ENCODE measurements around the gene FAM240A. TPM values are rescaled to one million over a fixed set of nuclear protein-coding genes. Genes with fewer than 3 reads are reported as not detected.

The FAM240A gene
- total RNA-seq, 2 experiments from 2014 or later = not detected

DNA sequence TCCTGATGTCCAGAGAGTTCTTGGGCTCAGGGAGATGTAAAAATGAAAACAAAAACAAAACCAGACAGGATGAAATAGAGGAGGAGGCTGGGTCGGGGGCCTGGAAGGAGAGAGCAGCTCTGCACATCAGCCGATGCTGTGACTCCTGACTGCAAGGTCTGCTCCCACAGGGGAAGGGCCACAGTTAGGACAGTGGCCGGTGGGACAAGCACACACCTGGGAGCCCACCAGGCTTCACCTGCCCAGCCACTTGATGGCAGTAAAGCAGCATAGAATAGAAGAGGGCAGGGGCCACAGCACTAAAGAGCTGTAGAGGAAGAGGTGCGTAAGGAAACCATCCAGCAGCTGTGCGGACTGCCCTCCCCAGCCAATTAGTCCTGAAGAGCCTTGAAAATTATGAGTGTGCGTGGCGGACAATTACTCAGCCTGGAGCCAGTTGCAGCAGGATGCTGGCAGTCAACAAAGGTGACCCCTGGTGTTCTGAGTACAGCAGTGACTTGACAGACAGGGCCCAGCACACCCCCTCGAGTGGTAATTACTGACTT is 51.3 kb downstream of the FAM240A start:
- no peaks in the 10 kb centered on the region for H3K36me3 Mint-ChIP-seq (ENCODE audit: low read depth)
- no peak overlapping the region for H3K4me3 Mint-ChIP-seq
- H3K27me3 Mint-ChIP-seq = peaks cover 2% of the 10 kb centered on the region
- no peak overlapping the region for H3K27ac Mint-ChIP-seq
- no peaks in the 10 kb centered on the region for H3K4me1 Mint-ChIP-seq
- POLR2A ChIA-PET = no interaction called here
- CTCF ChIA-PET = interaction anchor here (0.6 kb wide), 2 partner anchors 10 to 134 kb away, joined by 3 read pairs; no protein-coding TSS in a partner anchor
- H3K9me3 Mint-ChIP-seq = no peaks in the 10 kb centered on the region
- DNase-seq = peak; percentile 17

DNA sequence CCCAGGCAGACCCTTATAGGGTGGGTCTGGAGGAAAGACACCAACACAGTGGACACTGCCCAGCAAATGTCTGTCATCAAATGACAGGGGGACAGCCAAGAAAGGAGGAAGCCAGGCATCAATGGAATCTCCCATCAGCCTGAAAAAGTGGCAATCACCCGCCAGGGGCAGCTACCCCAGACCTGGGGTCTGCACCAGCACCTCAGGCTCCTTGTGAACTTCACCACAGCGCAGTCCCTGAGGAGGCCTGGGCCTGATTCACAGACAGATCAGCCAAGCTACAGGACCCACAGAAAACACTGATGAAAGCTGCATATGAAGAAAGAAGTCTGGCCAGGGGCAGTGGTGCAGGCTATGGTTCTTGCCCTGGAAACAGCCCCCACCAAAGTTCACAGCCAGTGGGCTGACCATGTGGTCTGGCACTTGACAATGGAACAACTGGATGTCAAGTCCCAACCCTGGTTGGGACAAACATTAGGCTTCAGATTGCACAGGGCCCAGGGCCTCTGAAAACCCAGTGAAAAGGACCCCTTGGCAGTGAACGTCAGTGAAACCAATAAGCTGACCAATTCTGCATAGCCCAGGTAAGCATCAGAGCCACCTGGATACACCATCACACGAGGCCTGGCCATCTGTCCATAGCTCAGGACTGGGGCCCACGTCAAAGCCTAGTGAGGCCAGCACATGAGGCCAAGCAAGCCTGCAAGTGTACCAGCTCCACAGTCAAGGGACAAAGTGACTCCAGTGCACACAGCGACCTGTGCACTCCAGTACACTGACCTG is 52.1 kb downstream of the FAM240A start:
- Mint-ChIP-seq H3K9me3 (no peaks in the 10 kb centered on the region), H3K4me1 (no peaks in the 10 kb centered on the region), H3K4me3 (no peak overlapping the region), H3K27me3 (peaks cover 2% of the 10 kb centered on the region), H3K27ac (no peak overlapping the region), H3K36me3 (ENCODE audit: low read depth) (no peaks in the 10 kb centered on the region)
- ChIA-PET POLR2A (no interaction called here), CTCF (interaction anchor here (0.6 to 1.2 kb wide), 4 partner anchors 11 to 561 kb away, joined by 3 to 4 read pairs (median 3); no protein-coding TSS in a partner anchor)
- DNase-seq = peak; percentile 15

DNA sequence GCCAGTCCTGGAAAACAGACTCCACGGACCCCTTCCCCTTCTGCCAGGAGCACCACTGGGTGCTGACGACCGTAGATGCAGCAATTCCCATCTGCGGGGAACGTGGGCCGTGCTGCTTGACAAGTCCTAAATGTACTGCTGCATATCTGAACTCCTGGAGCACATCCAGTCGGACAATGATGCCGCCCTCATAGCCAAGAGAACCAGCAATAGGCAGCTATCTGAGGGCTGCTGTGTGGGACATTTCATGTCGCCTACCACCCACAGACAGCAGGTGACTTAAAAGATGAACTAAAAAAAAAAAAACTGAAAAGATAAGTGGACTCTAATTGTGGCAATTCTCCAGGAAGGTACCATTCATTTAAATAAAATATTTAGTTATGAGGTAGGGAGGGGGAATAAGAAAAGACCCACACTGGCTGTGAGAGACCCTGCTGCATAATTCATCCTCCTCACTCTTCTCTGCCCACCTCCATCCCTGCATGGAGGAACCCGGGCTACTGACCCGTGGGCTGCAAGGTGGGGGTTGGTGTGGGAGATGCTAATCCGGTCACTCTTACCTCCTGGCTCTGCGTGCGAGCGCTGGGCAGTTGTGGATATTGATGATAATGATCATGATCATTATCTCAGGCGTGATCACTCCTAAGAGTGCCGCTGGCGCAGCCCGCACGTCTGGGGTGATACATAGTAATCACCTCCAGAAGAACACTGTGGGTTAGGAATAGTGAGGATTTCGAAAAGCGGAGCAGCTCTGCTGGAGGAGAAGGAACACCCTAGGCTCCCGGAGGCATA is 52.8 kb downstream of the FAM240A start:
- Mint-ChIP-seq H3K4me3 (no peak overlapping the region), H3K27ac (no peak overlapping the region), H3K36me3 (ENCODE audit: low read depth) (no peaks in the 10 kb centered on the region), H3K27me3 (peaks cover 2% of the 10 kb centered on the region), H3K9me3 (no peaks in the 10 kb centered on the region), H3K4me1 (no peaks in the 10 kb centered on the region)
- DNase-seq = no peak
- ChIA-PET CTCF (interaction anchor here (1.2 kb wide), 1 partner anchor 177 kb away, joined by 4 read pairs; no protein-coding TSS in a partner anchor), POLR2A (no interaction called here)

DNA sequence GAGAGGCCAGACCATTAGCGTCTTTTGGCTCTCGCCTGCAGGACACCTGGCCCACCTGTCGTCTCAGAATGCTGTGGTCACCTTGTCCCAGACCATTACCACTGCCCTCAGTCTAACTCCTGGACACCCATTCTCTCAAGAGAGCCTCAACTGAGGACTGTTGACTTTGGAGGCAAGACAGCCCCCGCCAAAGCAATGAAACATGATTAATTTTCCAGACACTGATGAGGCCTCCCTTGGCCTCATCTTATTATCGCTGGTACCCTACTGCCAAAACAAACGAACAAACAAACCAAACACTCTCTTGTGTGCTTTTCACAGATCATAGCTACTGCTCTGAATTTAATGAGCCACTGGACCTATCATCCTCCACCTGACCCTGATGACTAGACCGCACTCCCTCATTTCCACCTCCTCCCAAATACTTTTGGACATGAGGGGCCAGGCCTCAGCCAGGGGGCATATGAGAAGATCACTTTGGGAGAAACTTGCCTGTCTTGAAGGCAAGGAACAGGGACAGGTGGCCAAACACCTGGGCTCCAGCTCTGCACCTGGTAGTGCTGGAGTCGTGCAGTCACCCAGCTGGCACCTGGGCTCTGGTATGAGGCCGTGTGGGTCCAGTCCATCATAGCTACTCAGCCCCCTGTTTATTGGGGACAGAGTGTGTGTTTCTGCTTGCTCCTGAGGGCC is 53.6 kb downstream of the FAM240A start:
- no peak overlapping the region for H3K4me3 Mint-ChIP-seq
- H3K36me3 Mint-ChIP-seq (ENCODE audit: low read depth) = no peaks in the 10 kb centered on the region
- no peaks in the 10 kb centered on the region for H3K4me1 Mint-ChIP-seq
- ChIA-PET POLR2A (no interaction called here), CTCF (no interaction called here)
- no peaks in the 10 kb centered on the region for H3K9me3 Mint-ChIP-seq
- H3K27me3 Mint-ChIP-seq = peaks cover 2% of the 10 kb centered on the region
- no peak for DNase-seq
- no peak overlapping the region for H3K27ac Mint-ChIP-seq

DNA sequence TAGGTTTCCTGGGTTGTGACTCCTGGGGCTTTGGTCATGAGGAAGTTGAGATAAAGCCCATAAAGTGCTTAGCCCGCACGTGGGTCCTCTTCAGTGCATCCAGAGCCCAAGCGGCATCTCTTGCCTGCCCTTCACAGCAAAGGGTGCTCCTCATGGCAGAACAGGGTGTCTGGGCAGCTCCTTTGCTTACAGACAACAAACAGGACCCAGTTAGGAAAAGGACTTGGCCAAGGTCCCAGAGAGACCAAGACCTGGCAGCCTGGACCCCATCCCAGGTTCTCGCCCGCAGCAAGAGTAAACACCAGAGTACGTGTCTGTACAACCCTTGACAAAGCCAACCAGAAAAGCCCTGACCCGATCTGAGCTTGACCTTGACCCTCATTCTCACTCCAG is 54.1 kb downstream of the FAM240A start:
- no peak for DNase-seq
- Mint-ChIP-seq H3K36me3 (ENCODE audit: low read depth) (no peaks in the 10 kb centered on the region), H3K27me3 (peaks cover 2% of the 10 kb centered on the region), H3K9me3 (no peaks in the 10 kb centered on the region), H3K27ac (no peak overlapping the region), H3K4me1 (no peaks in the 10 kb centered on the region), H3K4me3 (no peak overlapping the region)
- CTCF ChIA-PET = no interaction called here
- POLR2A ChIA-PET = no interaction called here

DNA sequence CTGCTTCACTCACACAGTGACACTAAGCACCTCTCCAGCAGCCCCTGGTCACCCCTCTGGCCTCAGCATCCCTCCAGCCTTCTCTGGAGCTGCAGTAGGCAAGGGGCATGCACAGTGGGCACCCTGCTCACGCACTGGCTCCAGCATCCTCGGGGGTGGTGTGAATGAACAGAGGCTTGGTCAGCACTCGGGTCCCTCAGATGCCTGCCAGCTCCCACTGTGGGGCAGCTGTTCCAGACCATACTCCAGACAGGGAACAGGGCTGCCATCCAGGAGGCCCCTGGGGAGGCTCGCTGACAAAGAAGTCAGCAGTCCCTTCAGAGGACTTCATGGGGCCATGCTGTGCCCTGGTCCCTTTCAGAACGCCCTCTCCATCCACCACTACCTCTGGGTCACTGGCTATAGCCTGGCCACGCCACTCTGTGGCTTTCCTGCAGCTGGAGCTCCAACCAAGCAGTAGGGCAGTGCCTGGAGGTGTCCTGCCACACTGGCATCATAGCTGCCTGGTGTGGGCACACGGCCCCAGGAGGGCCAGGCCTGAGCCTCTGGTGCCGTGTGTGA is 54.8 kb downstream of the FAM240A start:
- DNase-seq = no peak
- ChIA-PET CTCF (no interaction called here), POLR2A (no interaction called here)
- H3K27ac Mint-ChIP-seq = no peak overlapping the region
- peaks cover 2% of the 10 kb centered on the region for H3K27me3 Mint-ChIP-seq
- H3K36me3 Mint-ChIP-seq (ENCODE audit: low read depth) = no peaks in the 10 kb centered on the region
- H3K9me3 Mint-ChIP-seq = no peaks in the 10 kb centered on the region
- H3K4me3 Mint-ChIP-seq = no peak overlapping the region
- no peaks in the 10 kb centered on the region for H3K4me1 Mint-ChIP-seq

DNA sequence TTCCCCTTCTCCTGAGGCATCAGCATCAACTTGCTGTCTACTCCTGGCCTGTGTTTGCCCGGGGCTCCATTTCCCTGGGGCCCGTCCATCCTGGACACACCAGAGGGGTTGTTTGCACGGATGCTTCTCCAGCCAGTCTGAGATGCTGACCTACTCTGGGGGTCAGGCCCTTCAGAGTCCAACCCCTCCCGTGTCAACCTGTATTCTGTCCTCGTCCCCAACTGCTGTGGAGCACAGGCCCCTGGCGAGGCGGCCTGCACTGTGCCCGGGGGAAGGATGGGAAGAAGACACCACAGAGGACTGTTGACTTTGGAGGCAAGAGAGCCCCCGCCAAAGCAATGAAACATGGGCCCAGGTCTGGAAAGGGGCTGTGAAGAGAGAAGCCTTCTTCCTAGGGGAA is 55.3 kb downstream of the FAM240A start:
- ChIA-PET CTCF (no interaction called here), POLR2A (no interaction called here)
- Mint-ChIP-seq H3K9me3 (no peaks in the 10 kb centered on the region), H3K36me3 (ENCODE audit: low read depth) (no peaks in the 10 kb centered on the region), H3K4me3 (no peak overlapping the region), H3K4me1 (no peaks in the 10 kb centered on the region), H3K27ac (no peak overlapping the region), H3K27me3 (no peaks in the 10 kb centered on the region)
- DNase-seq = no peak

DNA sequence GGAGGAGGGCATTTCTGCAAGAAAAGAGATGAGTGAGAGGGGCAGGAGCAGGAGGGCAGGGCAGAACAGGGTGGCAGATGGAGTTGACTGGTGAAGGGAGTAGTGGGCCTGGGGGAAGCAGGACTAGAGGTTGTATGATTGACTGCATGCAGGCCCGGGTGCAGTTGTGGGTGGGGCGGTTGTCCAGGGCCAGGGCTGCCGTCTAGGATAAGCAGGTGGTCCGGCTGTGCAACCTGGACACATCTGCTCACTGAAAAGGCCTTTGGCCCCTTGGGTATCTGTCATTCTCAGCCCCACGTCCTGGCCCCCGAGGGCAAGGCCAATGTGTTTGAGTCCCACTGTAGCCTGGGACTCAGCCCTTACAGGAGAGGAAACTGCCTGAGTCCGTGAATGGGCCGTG is 55.8 kb downstream of the FAM240A start:
- Mint-ChIP-seq H3K4me3 (no peak overlapping the region), H3K9me3 (no peaks in the 10 kb centered on the region), H3K27me3 (no peaks in the 10 kb centered on the region), H3K27ac (no peak overlapping the region), H3K36me3 (ENCODE audit: low read depth) (no peaks in the 10 kb centered on the region), H3K4me1 (no peaks in the 10 kb centered on the region)
- CTCF ChIA-PET = no interaction called here
- POLR2A ChIA-PET = no interaction called here
- no peak for DNase-seq

DNA sequence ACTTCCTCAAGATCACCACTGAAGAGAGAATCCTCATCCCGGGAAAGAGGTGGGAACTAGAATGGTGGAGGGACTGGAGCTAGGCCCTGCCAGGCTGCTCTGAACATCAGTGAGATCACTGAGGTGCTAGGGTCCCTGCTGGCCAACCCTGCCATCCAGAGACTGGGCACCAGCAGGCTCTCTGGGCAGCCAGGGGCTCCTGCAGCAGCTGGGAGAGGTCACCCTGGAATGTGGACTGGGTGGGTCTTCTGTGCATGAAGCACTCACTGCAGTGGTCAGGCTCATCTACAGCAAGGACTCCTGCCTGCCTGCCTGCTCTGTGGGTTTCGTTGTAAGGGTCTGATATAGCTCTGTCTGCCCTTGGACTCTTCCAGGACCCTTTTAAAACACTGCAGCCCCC is 56.3 kb downstream of the FAM240A start:
- Mint-ChIP-seq H3K27ac (no peak overlapping the region), H3K4me1 (no peaks in the 10 kb centered on the region), H3K4me3 (no peak overlapping the region), H3K27me3 (no peaks in the 10 kb centered on the region), H3K36me3 (ENCODE audit: low read depth) (no peaks in the 10 kb centered on the region), H3K9me3 (no peaks in the 10 kb centered on the region)
- CTCF ChIA-PET = no interaction called here
- DNase-seq = no peak
- POLR2A ChIA-PET = no interaction called here

DNA sequence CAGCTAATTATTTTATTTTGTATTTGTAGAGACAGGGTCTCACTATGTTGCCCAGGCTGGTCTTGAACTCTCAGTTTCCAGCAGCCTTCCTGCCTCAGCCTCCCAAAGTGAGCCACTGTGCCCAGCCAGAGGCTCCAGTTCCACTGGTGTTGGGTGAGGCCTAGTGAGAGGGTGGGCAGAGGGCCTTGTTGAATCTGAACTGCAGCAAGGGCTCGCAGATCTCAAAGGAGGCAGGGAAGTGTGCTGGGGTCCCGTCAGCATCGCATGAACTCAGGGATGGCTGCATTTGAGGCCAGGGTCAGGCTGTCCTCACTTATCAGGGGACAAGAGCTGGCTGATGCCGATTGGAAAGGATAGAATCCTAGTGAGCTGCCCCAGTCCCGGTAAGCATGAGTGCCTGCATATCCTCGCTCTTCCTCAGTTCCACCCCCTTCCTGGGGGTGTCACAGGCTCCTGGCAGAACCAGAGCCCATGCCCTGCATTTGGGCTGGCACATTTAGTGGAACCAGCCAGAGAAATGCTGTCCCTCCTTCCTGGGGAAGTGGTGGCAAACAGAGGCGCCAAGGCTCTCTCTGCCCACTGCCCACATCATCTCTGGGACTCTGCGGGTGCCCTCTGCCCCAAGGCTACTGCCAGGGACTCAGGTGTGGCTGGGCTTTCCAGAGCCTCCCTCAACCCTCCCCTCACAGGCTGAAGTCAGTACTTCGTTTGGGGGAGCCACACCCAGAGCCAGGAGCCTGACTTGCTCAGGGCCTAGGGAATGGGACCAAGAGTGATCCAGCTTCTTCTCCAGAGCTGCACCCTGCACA is 57.1 kb downstream of the FAM240A start:
- ChIA-PET CTCF (interaction anchor here (0.6 kb wide), 1 partner anchor 16 kb away, joined by 3 read pairs; no protein-coding TSS in a partner anchor), POLR2A (no interaction called here)
- Mint-ChIP-seq H3K27ac (no peak overlapping the region), H3K36me3 (ENCODE audit: low read depth) (no peaks in the 10 kb centered on the region), H3K27me3 (no peaks in the 10 kb centered on the region), H3K4me3 (no peak overlapping the region), H3K4me1 (no peaks in the 10 kb centered on the region), H3K9me3 (no peaks in the 10 kb centered on the region)
- DNase-seq = no peak

DNA sequence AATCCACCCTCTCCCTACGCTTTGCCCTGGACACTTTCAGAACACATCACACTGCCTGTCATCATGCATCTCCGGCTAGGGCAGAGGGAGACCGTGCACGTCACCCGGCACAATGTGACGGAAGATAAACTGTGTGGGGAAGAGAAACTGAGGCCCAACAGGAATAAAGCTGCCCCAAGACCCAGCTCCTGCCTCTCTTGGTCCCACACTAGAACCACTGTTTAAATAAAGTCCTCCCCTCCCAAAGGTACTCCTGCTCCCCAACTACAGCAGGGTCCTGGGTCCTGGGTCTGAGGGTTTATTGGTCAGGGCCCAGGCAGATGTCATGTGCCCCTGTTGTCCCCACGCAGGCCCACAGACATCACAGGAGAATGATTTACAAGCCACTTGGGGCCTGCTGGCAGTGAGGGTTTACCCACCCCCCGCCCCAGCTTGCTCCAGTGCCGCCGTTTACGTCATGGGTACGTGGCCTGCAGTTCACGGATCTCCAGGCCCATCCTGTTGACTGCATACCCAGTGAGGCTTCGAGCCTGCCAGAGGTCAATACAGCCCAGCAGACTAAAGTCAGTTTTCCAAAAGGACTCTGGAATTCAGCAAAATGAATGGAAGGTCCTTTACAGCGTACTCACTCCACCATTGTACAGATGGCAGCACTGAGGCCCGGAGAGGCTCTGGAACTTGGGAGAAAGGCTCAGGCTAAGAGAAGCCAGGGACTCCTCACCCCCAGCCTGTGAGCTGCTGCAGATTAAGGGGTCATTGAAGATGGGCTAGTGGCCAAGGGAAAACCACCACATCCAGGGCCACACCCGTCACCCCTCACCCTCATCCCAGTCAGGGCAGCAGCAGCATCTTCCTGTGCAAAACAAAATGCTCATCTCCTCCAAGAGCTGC is 57.9 kb downstream of the FAM240A start:
- H3K27ac Mint-ChIP-seq = no peak overlapping the region
- no peaks in the 10 kb centered on the region for H3K36me3 Mint-ChIP-seq (ENCODE audit: low read depth)
- no peak overlapping the region for H3K4me3 Mint-ChIP-seq
- ChIA-PET CTCF (interaction anchor here (0.6 kb wide), 1 partner anchor 17 kb away, joined by 3 read pairs; no protein-coding TSS in a partner anchor), POLR2A (no interaction called here)
- no peaks in the 10 kb centered on the region for H3K27me3 Mint-ChIP-seq
- no peaks in the 10 kb centered on the region for H3K9me3 Mint-ChIP-seq
- no peak for DNase-seq
- H3K4me1 Mint-ChIP-seq = no peaks in the 10 kb centered on the region

Data from activated CD4-positive, alpha-beta memory T cell treated with anti-CD3 and anti-CD28 coated beads, Interleukin-2, amount 10 ng/mL, durations not matched to agents 7 days and 5 days (primary cell).